ENCODE measurements around the gene ARHGEF7.

The ARHGEF7 gene

GRCh38 chr13:111232191-111232590, 117.1 kb downstream of the ARHGEF7 start:
- TF ChIP-seq ZFX (IDR thresholded peaks at IDR 0.05; ENCODE audit: borderline replicate concordance): no peak
- TF ChIP-seq, protein P1, sequence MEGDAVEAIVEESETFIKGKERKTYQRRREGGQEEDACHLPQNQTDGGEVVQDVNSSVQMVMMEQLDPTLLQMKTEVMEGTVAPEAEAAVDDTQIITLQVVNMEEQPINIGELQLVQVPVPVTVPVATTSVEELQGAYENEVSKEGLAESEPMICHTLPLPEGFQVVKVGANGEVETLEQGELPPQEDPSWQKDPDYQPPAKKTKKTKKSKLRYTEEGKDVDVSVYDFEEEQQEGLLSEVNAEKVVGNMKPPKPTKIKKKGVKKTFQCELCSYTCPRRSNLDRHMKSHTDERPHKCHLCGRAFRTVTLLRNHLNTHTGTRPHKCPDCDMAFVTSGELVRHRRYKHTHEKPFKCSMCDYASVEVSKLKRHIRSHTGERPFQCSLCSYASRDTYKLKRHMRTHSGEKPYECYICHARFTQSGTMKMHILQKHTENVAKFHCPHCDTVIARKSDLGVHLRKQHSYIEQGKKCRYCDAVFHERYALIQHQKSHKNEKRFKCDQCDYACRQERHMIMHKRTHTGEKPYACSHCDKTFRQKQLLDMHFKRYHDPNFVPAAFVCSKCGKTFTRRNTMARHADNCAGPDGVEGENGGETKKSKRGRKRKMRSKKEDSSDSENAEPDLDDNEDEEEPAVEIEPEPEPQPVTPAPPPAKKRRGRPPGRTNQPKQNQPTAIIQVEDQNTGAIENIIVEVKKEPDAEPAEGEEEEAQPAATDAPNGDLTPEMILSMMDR (IDR thresholded peaks at IDR 0.05): no peak
- H3K27ac ChIP-seq: no peak overlapping the region

DNA sequence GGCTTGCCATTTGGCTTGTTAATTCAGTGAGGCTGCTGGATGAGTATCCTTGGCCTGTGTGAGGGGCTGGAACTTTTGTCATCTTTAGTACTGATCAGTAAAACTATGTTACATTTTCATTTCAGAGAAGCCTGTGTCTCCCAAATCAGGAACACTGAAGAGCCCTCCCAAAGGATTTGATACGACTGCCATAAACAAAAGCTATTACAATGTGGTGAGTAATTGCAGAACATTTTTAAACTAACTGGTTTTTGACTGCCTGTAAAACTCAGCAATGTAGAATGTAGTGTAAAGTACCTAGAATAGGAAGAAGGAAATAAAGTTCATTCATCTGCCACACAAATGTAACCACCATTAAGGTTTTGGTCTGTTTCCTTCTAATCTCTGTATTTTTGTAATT, 118.0 kb downstream of the ARHGEF7 start:
- TF ChIP-seq, protein P1 (IDR thresholded peaks at IDR 0.05): no peak
- no peak for TF ChIP-seq ZFX (IDR thresholded peaks at IDR 0.05; ENCODE audit: borderline replicate concordance)
- no peak overlapping the region for H3K27ac ChIP-seq

DNA sequence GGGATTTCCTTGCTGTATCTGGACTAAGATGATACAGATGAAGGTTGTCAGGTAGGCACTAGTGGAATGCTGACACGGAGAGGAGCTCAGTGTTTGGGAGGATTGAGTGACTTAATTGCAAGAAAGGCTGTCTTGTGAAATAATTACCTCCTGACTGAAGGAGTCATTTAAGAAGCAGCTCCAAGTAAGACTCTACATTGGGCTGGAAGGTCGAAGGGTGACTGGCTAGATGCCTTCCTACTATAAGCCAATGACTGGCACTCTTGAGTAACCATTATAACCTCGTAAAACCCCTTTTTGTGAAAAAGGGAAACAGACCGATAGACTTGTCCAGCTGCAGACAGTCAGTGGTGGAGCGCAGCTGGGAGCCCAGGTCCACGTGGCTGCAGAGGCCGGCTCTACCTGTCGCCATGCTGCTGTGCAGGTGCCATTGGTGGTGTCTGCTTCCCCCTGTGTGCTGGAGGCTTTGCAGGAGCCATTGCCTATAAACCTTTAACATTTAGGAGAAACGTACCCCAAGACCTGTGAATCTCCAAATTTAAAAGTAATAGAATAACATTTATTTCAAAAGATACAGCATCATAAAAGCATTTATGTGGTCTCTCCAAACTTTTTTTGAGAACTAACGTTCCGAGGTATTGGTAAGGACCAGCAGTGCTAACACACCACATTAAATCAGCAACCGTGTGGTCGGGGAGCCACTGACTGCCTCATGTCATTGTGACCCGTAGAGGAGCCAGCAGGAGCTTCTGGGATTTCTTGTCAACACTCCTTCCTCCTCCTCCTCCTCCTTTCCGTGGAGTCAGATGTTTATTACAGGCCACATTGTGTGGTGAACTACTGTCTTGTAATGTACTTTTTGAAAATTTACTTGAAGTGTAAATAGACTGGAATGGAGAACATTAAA, 124.9 kb downstream of the ARHGEF7 start:
- TF ChIP-seq, protein P1 (IDR thresholded peaks at IDR 0.05): no peak
- TF ChIP-seq ZFX (IDR thresholded peaks at IDR 0.05; ENCODE audit: borderline replicate concordance): no peak
- no peak overlapping the region for H3K27ac ChIP-seq

- no peak overlapping the region for H3K27ac ChIP-seq
- TF ChIP-seq, protein P1 (IDR thresholded peaks at IDR 0.05): no peak
- no peak for TF ChIP-seq ZFX (IDR thresholded peaks at IDR 0.05; ENCODE audit: borderline replicate concordance)
These were observed 126.1 kb downstream of the ARHGEF7 start for GRCh38 chr13:111241006-111241755.

- TF ChIP-seq, protein P1 (IDR thresholded peaks at IDR 0.05): no peak
- TF ChIP-seq ZFX (IDR thresholded peaks at IDR 0.05; ENCODE audit: borderline replicate concordance): no peak
- H3K27ac ChIP-seq: no peak overlapping the region
These were observed 126.8 kb downstream of the ARHGEF7 start for GRCh38 chr13:111241862-111242261.

- no peak overlapping the region for H3K27ac ChIP-seq
These were observed 127.5 kb downstream of the ARHGEF7 start for GRCh38 chr13:111242585-111242984.

More at GRCh38 chr13:111242585-111242984, 127.5 kb downstream of the ARHGEF7 start:
- TF ChIP-seq, protein P1 (IDR thresholded peaks at IDR 0.05): no peak
- no peak for TF ChIP-seq ZFX (IDR thresholded peaks at IDR 0.05; ENCODE audit: borderline replicate concordance)
